HepG2 (cell line): ENCODE measurements around the gene INO80B. TPM values are rescaled to one million over a fixed set of nuclear protein-coding genes. Genes with fewer than 3 reads are reported as not detected.

ENCODE experiments used
- AHR ChIP-seq: IDR thresholded peaks from 2 replicates; pipeline ENCODE4 v1.6.1; 2018; ENCODE audit warnings: missing genetic modification reagents, missing compliant biosample characterization
- MTF1 ChIP-seq: sonication (generic); formaldehyde crosslinking; IDR thresholded peaks from 2 replicates; pipeline ENCODE4 v1.5.0; 2020; ENCODE audit warnings: missing genetic modification reagents
- NFIC ChIP-seq: IDR thresholded peaks from 2 replicates; pipeline ENCODE4 v1.6.1; 2012; ENCODE audit warnings: mild to moderate bottlenecking, low read length, inconsistent platforms
- PCBP1 ChIP-seq: fragments of 200-400 bp; formaldehyde crosslinking; IDR thresholded peaks from 2 replicates; pipeline ENCODE4 v1.6.1; 2017; ENCODE audit warnings: mild to moderate bottlenecking, low read depth, low read length, borderline replicate concordance
- RBFOX2 ChIP-seq: fragments of 200-400 bp; formaldehyde crosslinking; IDR thresholded peaks from 2 replicates; pipeline ENCODE4 v1.6.1; 2017; ENCODE audit warnings: low read depth, mild to moderate bottlenecking, low read length
- TSC22D2 ChIP-seq: sonication (generic); formaldehyde crosslinking; IDR thresholded peaks from 2 replicates; pipeline ENCODE4 v1.5.1; 2020; ENCODE audit warnings: missing genetic modification reagents, mild to moderate bottlenecking, borderline replicate concordance
- ZNF225 ChIP-seq: sonication (generic); formaldehyde crosslinking; IDR thresholded peaks from 2 replicates; pipeline ENCODE4 v1.4.0; 2020; ENCODE audit warnings: mild to moderate bottlenecking, missing genetic modification reagents
- ZNF282 ChIP-seq: fragments of 450-650 bp; IDR thresholded peaks from 2 replicates; pipeline ENCODE4 v1.6.1; 2018; ENCODE audit not compliant: partially characterized antibody
- ZNF83 ChIP-seq: sonication (generic); formaldehyde crosslinking; IDR thresholded peaks from 2 replicates; pipeline ENCODE4 v1.4.0; 2020; ENCODE audit warnings: missing genetic modification reagents, mild to moderate bottlenecking, borderline replicate concordance
- polyA plus RNA-seq, 8 experiments: library from polyadenylated mRNA; depleted of rRNA in 3 of 8; stranded (reverse) in 7 of 8; unstranded in 1 of 8; fragments of >200 nt; fragmentation: Illumina TruSeq in 4 of 8; extraction: Trizol in 4 of 8; gene quantifications; 2 replicates each; pipeline versions ENCODE4 v1.2.1 to v1.2.3, GENCODE V29; 2011 to 2016; ENCODE audit warnings: low read depth in 4 of 8, missing spikeins in 1 of 8, mixed read lengths in 1 of 8; ENCODE audit not compliant: insufficient read depth in 1 of 8
- total RNA-seq, 5 experiments: library from RNA; depleted of rRNA; stranded (reverse); fragments of >200 nt; fragmentation: Illumina TruSeq; extraction: Trizol; gene quantifications; 2 replicates each; pipeline ENCODE4 v1.2.3, GENCODE V29; 2016; ENCODE audit warnings: low read depth in 1 of 5
- TF ChIP-seq, protein P1 (sequence below): sonication (generic); formaldehyde crosslinking; IDR thresholded peaks from 2 replicates; pipeline ENCODE4 v1.4.0; 2020; ENCODE audit warnings: low read depth, missing genetic modification reagents
- TF ChIP-seq, protein P2 (sequence below): sonication (generic); formaldehyde crosslinking; IDR thresholded peaks from 2 replicates; pipeline ENCODE4 v1.8.0; 2022; ENCODE audit warnings: missing genetic modification reagents, mild to moderate bottlenecking, inconsistent platforms, borderline replicate concordance
- TF ChIP-seq, protein P3 (sequence below): sonication (generic); formaldehyde crosslinking; IDR thresholded peaks from 2 replicates; pipeline ENCODE4 v1.4.0; 2020; ENCODE audit warnings: low read depth, mild to moderate bottlenecking, missing genetic modification reagents
- TF ChIP-seq, protein P4 (sequence below): IDR thresholded peaks from 2 replicates; pipeline ENCODE4 v1.6.1; 2016; ENCODE audit warnings: missing compliant biosample characterization, missing genetic modification reagents, borderline replicate concordance
- TF ChIP-seq, protein P5 (sequence below): sonication (generic); formaldehyde crosslinking; IDR thresholded peaks from 2 replicates; pipeline ENCODE4 v1.5.0; 2020; ENCODE audit warnings: mild to moderate bottlenecking, missing genetic modification reagents
- TF ChIP-seq, protein P6 (sequence below): sonication (generic); formaldehyde crosslinking; IDR thresholded peaks from 2 replicates; pipeline ENCODE4 v1.5.1; 2020; ENCODE audit warnings: missing genetic modification reagents, mild to moderate bottlenecking, borderline replicate concordance

The INO80B gene
- total and polyA plus RNA-seq, 2 of the 13 experiments (the other 11 are each of a cell fraction or from before 2014, with no cell fraction given): 6.2 to 14.5 TPM

DNA sequence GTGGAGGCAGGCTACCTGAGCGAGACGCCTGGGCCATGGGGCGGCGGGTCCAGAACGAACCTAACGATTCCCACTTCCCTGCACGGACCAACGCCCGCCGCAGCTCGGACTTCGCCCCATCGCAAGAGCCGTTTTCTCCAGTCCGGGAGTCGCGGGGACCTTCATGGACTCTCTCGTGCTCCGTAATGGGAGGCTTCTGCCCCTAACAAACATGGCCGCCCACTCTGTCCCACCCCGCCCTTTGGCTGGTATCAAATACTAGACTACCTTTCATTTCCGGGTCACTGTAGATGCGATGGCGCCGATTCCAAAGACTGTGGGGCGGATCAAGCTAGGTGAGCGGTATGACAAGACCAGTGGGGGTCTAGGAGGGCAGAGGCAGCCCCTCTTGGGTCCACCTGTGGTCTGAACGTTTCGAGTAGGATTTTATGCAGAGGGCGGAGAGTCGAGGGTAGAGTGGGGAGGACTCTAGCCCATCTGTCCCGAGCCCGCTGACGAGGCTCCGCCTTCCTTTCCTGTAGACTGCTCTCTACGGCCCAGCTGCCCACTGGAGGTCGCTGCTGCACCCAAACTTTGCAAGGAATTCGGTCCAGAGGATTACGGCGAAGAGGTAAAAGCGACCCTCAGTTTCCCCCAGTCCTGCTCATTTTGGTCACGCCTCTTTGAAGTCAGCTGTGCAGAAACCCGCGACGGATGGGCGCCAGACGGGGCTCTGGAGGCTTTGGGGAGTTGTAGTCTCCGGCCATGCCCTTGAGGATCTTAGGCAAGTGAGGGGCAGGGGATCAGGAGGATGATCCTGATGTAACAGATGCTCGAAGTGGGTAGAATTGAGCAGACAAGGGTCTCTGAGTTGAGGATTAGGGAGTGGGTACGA lies 28.2 kb downstream of the INO80B start, which contains the start of the genes CCDC142 and TTC31 (continued):
- TF ChIP-seq AHR: no peak; the same call in 1 of the 2 replicates
- TF ChIP-seq, protein P1, sequence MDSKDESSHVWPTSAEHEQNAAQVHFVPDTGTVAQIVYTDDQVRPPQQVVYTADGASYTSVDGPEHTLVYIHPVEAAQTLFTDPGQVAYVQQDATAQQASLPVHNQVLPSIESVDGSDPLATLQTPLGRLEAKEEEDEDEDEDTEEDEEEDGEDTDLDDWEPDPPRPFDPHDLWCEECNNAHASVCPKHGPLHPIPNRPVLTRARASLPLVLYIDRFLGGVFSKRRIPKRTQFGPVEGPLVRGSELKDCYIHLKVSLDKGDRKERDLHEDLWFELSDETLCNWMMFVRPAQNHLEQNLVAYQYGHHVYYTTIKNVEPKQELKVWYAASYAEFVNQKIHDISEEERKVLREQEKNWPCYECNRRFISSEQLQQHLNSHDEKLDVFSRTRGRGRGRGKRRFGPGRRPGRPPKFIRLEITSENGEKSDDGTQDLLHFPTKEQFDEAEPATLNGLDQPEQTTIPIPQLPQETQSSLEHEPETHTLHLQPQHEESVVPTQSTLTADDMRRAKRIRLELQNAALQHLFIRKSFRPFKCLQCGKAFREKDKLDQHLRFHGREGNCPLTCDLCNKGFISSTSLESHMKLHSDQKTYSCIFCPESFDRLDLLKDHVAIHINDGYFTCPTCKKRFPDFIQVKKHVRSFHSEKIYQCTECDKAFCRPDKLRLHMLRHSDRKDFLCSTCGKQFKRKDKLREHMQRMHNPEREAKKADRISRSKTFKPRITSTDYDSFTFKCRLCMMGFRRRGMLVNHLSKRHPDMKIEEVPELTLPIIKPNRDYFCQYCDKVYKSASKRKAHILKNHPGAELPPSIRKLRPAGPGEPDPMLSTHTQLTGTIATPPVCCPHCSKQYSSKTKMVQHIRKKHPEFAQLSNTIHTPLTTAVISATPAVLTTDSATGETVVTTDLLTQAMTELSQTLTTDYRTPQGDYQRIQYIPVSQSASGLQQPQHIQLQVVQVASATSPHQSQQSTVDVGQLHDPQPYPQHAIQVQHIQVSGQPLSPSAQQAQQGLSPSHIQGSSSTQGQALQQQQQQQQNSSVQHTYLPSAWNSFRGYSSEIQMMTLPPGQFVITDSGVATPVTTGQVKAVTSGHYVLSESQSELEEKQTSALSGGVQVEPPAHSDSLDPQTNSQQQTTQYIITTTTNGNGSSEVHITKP: peak; percentile 71; the same call in 1 of the 2 replicates
- no peak for TF ChIP-seq MTF1 (CRISPR knock-in tag)
- peak; percentile 2; the same call in 1 of the 2 replicates for TF ChIP-seq TSC22D2 (CRISPR knock-in tag)
- TF ChIP-seq, protein P2, sequence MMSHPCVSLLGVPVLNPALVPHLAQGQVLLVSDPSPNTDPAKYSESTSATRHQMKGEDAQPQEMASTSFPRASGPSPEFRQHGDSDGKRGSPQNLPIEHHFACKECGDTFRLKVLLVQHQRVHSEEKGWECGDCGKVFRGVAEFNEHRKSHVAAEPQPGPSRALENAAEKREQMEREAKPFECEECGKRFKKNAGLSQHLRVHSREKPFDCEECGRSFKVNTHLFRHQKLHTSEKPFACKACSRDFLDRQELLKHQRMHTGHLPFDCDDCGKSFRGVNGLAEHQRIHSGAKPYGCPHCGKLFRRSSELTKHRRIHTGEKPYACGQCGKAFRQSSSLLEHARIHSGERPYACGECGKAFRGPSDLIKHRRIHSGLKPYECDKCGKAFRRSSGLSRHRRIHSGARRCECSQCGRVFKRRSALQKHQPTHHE (CRISPR knock-in tag): 0 out of 2 replicates have a peak, but pooled peaks have one; percentile 21
- no peak for TF ChIP-seq ZNF282
- TF ChIP-seq NFIC: no peak
- TF ChIP-seq, protein P3, sequence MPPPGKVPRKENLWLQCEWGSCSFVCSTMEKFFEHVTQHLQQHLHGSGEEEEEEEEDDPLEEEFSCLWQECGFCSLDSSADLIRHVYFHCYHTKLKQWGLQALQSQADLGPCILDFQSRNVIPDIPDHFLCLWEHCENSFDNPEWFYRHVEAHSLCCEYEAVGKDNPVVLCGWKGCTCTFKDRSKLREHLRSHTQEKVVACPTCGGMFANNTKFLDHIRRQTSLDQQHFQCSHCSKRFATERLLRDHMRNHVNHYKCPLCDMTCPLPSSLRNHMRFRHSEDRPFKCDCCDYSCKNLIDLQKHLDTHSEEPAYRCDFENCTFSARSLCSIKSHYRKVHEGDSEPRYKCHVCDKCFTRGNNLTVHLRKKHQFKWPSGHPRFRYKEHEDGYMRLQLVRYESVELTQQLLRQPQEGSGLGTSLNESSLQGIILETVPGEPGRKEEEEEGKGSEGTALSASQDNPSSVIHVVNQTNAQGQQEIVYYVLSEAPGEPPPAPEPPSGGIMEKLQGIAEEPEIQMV: peak; percentile 97; the same call in 1 of the 2 replicates
- TF ChIP-seq, protein P4, sequence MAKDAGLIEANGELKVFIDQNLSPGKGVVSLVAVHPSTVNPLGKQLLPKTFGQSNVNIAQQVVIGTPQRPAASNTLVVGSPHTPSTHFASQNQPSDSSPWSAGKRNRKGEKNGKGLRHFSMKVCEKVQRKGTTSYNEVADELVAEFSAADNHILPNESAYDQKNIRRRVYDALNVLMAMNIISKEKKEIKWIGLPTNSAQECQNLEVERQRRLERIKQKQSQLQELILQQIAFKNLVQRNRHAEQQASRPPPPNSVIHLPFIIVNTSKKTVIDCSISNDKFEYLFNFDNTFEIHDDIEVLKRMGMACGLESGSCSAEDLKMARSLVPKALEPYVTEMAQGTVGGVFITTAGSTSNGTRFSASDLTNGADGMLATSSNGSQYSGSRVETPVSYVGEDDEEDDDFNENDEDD (CRISPR knock-in tag): peak; percentile 78
- TF ChIP-seq, protein P5, sequence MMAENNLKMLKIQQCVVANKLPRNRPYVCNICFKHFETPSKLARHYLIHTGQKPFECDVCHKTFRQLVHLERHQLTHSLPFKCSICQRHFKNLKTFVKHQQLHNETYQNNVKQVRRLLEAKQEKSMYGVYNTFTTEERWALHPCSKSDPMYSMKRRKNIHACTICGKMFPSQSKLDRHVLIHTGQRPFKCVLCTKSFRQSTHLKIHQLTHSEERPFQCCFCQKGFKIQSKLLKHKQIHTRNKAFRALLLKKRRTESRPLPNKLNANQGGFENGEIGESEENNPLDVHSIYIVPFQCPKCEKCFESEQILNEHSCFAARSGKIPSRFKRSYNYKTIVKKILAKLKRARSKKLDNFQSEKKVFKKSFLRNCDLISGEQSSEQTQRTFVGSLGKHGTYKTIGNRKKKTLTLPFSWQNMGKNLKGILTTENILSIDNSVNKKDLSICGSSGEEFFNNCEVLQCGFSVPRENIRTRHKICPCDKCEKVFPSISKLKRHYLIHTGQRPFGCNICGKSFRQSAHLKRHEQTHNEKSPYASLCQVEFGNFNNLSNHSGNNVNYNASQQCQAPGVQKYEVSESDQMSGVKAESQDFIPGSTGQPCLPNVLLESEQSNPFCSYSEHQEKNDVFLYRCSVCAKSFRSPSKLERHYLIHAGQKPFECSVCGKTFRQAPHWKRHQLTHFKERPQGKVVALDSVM (CRISPR knock-in tag): peak; percentile 31; the same call in 1 of the 2 replicates
- no peak; the same call in 1 of the 2 replicates for TF ChIP-seq ZNF83 (CRISPR knock-in tag)
- TF ChIP-seq, protein P6, sequence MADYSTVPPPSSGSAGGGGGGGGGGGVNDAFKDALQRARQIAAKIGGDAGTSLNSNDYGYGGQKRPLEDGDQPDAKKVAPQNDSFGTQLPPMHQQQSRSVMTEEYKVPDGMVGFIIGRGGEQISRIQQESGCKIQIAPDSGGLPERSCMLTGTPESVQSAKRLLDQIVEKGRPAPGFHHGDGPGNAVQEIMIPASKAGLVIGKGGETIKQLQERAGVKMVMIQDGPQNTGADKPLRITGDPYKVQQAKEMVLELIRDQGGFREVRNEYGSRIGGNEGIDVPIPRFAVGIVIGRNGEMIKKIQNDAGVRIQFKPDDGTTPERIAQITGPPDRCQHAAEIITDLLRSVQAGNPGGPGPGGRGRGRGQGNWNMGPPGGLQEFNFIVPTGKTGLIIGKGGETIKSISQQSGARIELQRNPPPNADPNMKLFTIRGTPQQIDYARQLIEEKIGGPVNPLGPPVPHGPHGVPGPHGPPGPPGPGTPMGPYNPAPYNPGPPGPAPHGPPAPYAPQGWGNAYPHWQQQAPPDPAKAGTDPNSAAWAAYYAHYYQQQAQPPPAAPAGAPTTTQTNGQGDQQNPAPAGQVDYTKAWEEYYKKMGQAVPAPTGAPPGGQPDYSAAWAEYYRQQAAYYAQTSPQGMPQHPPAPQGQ (CRISPR knock-in tag): no peak
- 0 out of 2 replicates have a peak, but pooled peaks have one; percentile 88 for TF ChIP-seq PCBP1
- TF ChIP-seq RBFOX2: no peak
- no peak; the same call in none of the 2 replicates for TF ChIP-seq ZNF225
